SU-DHL-6 (cell line): ENCODE data around the gene P4HA1.

ENCODE experiments used
- H2AFZ ChIP-seq: fragments of 200-600 bp; sonication (generic); 2 replicates; pipeline ENCODE4 v1.6.1; 2014; ENCODE audit warnings: low read depth, mild to moderate bottlenecking, moderate library complexity, mixed read lengths, antibody characterized with exemption, low read length; ENCODE audit not compliant: severe bottlenecking
- H3F3A ChIP-seq: fragments of 200-600 bp; shearing (Covaris generic); 2 replicates; pipeline ENCODE4 v1.6.0; 2016; ENCODE audit warnings: antibody characterized with exemption, mild to moderate bottlenecking; ENCODE audit not compliant: insufficient read depth
- H3K27ac ChIP-seq: fragments of 200-600 bp; sonication (generic); 2 replicates; pipeline ENCODE4 v1.5.1; 2016; ENCODE audit warnings: low read depth, mild to moderate bottlenecking, low read length, moderate library complexity, mixed read lengths
- H3K27me3 ChIP-seq: fragments of 200-600 bp; sonication (generic), shearing (Covaris generic); 2 replicates; pipeline ENCODE4 v1.6.0; 2014; ENCODE audit warnings: mild to moderate bottlenecking, low read length
- H3K36me3 ChIP-seq: fragments of 200-600 bp; sonication (generic); 2 replicates; pipeline ENCODE4 v1.6.1; 2014; ENCODE audit warnings: mild to moderate bottlenecking, low read length, mixed read lengths
- H3K4me2 ChIP-seq: fragments of 300-600, 200-600 bp; shearing (Covaris generic), sonication (generic); 2 replicates; pipeline ENCODE4 v1.6.0; 2014; ENCODE audit warnings: low read length, low read depth, mild to moderate bottlenecking; ENCODE audit not compliant: poor library complexity, severe bottlenecking
- H3K4me3 ChIP-seq: fragments of 200-600 bp; sonication (generic); 2 replicates; pipeline ENCODE4 v1.5.1; 2014; ENCODE audit warnings: antibody characterized with exemption, low read length, mild to moderate bottlenecking, mixed read lengths; ENCODE audit not compliant: insufficient read depth, poor library complexity, severe bottlenecking
- H3K79me2 ChIP-seq: fragments of 200-600 bp; sonication (generic); 2 replicates; pipeline ENCODE4 v1.6.1; 2014; ENCODE audit warnings: mild to moderate bottlenecking, low read length, moderate library complexity; ENCODE audit not compliant: insufficient read depth
- H3K9ac ChIP-seq: fragments of 200-600 bp; sonication (generic); 2 replicates; pipeline ENCODE4 v1.7.0; 2014; ENCODE audit warnings: mild to moderate bottlenecking, low read length
- H3K9me2 ChIP-seq: fragments of 200-600 bp; sonication (generic); replicated peaks from 2 replicates; pipeline ENCODE4 v1.6.1; 2014; ENCODE audit warnings: low read length; ENCODE audit not compliant: insufficient read depth
- H3K9me3 ChIP-seq: fragments of 200-600 bp; sonication (generic); 2 replicates; pipeline ENCODE4 v1.6.1; 2014; ENCODE audit warnings: low read length, mixed read lengths; ENCODE audit not compliant: insufficient read depth
- H4K20me1 ChIP-seq: fragments of 200-600 bp; sonication (generic); 2 replicates; pipeline ENCODE4 v1.6.1; 2014; ENCODE audit warnings: low read depth, mild to moderate bottlenecking, antibody characterized with exemption, low read length, moderate library complexity, mixed read lengths
- CTCF ChIP-seq: fragments of 200-600 bp; sonication (generic); IDR thresholded peaks from one replicate; pipeline ENCODE4 v1.5.1; 2017; ENCODE audit warnings: antibody characterized with exemption, mild to moderate bottlenecking, low read length, moderate library complexity; ENCODE audit not compliant: insufficient read depth, poor library complexity, severe bottlenecking
- EZH2phosphoT487 ChIP-seq: fragments of 200-600 bp; sonication (generic), shearing (Covaris generic); conservative IDR thresholded peaks from 2 replicates; pipeline ENCODE4 v1.6.1; 2018; ENCODE audit warnings: mild to moderate bottlenecking, antibody characterized with exemption, low read length, moderate library complexity, mixed read lengths

The P4HA1 gene

DNA sequence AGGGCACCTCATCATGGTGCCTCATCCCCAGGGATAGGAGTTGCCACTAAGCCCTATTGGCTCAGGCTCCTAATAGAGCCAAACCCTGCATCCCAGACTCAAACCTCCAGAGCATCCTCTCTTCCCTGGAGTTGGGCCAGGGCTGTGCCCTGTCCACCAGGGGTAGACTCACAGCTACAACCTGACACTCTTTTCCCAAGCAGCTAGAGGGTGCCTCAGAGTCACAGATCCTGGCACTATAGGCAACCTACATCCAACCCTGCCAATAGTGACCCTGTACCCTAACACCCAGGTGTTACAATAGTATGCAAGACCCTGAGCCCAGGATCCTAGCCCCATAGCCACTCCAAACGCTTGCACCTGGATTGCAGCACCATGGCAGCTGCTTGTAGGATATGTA, 78.0 kb downstream of the P4HA1 start:
- H3K9ac ChIP-seq, result no peak overlapping the region
- no peak overlapping the region for H2AFZ ChIP-seq
- H3K27ac ChIP-seq, result no peak overlapping the region
- H3K4me3 ChIP-seq, result no peak overlapping the region
- no peaks in the 10 kb centered on the region for H3K9me2 ChIP-seq
- H3F3A ChIP-seq, result no peaks in the 10 kb centered on the region
- no peak for TF ChIP-seq CTCF
- no peak for TF ChIP-seq EZH2phosphoT487
- no peaks in the 10 kb centered on the region for H3K27me3 ChIP-seq
- H3K4me2 ChIP-seq, result no peak overlapping the region
- H3K9me3 ChIP-seq, result no peaks in the 10 kb centered on the region
- H3K36me3 ChIP-seq, result peaks cover 3% of the 10 kb centered on the region; the same call in 1 of the 2 replicates
- no peaks in the 10 kb centered on the region for H4K20me1 ChIP-seq
- H3K79me2 ChIP-seq, result no peaks in the 10 kb centered on the region

DNA sequence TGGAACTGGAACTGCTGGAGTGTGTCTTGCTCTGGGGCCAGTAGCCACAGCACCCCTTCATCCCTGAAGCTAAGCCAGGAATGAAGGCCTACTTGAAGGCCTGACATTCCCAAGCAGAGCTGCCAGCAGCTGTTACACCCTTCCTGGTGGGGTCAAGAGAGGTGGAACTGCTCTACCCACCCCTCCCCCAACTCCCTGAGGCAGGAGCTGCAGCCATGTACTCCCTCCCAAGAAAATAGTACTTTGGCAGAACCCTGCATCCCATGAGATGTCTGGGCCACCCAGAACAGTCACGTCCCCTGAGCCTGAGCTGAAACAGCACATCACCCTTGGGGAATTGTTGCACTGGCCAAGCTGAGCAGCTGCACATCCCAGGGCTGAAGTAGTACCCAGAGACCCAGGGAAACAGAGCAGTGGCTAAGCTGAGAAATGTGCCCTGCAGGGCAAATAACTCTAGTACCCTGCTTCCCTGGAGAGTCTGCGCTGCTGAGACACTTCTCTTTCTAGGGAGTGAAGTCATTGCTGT, 78.6 kb downstream of the P4HA1 start:
- H3K4me3 ChIP-seq, result no peak overlapping the region
- no peaks in the 10 kb centered on the region for H3K79me2 ChIP-seq
- no peaks in the 10 kb centered on the region for H3K9me2 ChIP-seq
- H3K9me3 ChIP-seq, result no peaks in the 10 kb centered on the region
- no peak overlapping the region for H3K27ac ChIP-seq
- no peaks in the 10 kb centered on the region for H4K20me1 ChIP-seq
- TF ChIP-seq CTCF (no peak), EZH2phosphoT487 (no peak)
- no peak overlapping the region for H2AFZ ChIP-seq
- H3K4me2 ChIP-seq, result no peak overlapping the region
- H3K9ac ChIP-seq, result no peak overlapping the region
- H3F3A ChIP-seq, result no peaks in the 10 kb centered on the region
- peaks cover 5% of the 10 kb centered on the region; the same call in 1 of the 2 replicates for H3K36me3 ChIP-seq
- no peaks in the 10 kb centered on the region for H3K27me3 ChIP-seq

GRCh38 chr10:73015779-73016178, 80.9 kb downstream of the P4HA1 start:
- no peaks in the 10 kb centered on the region for H3K27me3 ChIP-seq
- H3K9me2 ChIP-seq, result no peaks in the 10 kb centered on the region
- 0 out of 2 replicates have a peak, but pooled peaks cover 3% of the 10 kb centered on the region for H3F3A ChIP-seq
- no peaks in the 10 kb centered on the region for H3K79me2 ChIP-seq
- H2AFZ ChIP-seq, result no peak overlapping the region
- H3K9ac ChIP-seq, result no peak overlapping the region
- no peak overlapping the region for H3K4me2 ChIP-seq
- TF ChIP-seq EZH2phosphoT487 (no peak), CTCF (no peak)
- H3K4me3 ChIP-seq, result no peak overlapping the region
- no peaks in the 10 kb centered on the region for H4K20me1 ChIP-seq
- H3K9me3 ChIP-seq, result no peaks in the 10 kb centered on the region
- no peak overlapping the region for H3K27ac ChIP-seq
- peaks cover 9% of the 10 kb centered on the region; the same call in 1 of the 2 replicates for H3K36me3 ChIP-seq
